Skeletal muscle satellite cell (primary cell): ENCODE measurements around the gene ARHGAP15.

ENCODE experiments used
- H3K27me3 ChIP-seq: 2 replicates; pipeline ENCODE4 v1.7.0; 2013; ENCODE audit warnings: low read length; ENCODE audit not compliant: control insufficient read depth, insufficient read depth
- H3K36me3 ChIP-seq: 2 replicates; pipeline ENCODE4 v1.7.0; 2013; ENCODE audit warnings: mild to moderate bottlenecking, control low read depth, low read length; ENCODE audit not compliant: insufficient read depth
- H3K4me1 ChIP-seq: 2 replicates; pipeline ENCODE4 v1.7.0; 2013; ENCODE audit warnings: low read length; ENCODE audit not compliant: control insufficient read depth, insufficient read depth
- H3K4me2 ChIP-seq: 2 replicates; pipeline ENCODE4 v1.7.0; 2013; ENCODE audit warnings: mild to moderate bottlenecking, low read length
- H3K4me3 ChIP-seq: 2 replicates; pipeline ENCODE4 v1.7.0; 2013; ENCODE audit warnings: low read length
- H3K9ac ChIP-seq: 2 replicates; pipeline ENCODE4 v1.7.0; 2013; ENCODE audit warnings: mild to moderate bottlenecking, low read depth, low read length, moderate library complexity
- H3K9me3 ChIP-seq: replicated peaks from 2 replicates; pipeline ENCODE4 v1.7.0; 2013; ENCODE audit warnings: mild to moderate bottlenecking, control low read depth, low read length

The ARHGAP15 gene

DNA sequence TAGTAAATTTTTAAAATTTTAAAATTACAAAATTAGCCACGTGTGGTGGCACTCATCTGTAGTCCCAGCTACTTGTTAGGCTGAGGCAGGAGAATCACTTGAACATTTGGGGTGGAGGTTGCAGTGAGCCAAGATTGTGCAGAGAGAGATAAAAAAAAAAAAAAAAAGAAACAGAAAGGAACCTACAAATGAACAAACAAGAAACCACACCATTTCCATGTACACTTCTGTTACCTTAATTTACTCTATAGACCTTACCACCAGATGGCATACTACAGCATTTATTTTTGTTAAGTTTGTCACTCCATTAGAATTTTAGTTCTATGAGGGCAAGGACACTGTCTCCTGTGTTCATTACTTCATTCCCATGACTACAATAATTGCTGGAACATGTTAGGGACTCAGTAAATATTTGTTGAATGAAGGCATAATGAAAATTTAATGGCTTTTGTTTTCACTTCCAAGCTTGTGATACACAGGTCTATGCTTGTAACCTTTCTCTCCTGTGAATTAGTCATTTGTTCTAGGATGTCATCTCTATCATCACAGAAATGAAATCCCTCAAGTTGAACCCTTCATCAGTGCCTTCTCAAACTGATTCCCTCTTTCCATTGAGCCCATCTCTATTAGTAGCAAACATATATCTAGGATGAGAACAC lies 76.0 kb downstream of the ARHGAP15 start:
- Histone ChIP-seq H3K4me3 (no peak overlapping the region), H3K36me3 (no peaks in the 10 kb centered on the region), H3K27me3 (no peaks in the 10 kb centered on the region), H3K9me3 (no peaks in the 10 kb centered on the region), H3K9ac (no peak overlapping the region), H3K4me2 (no peak overlapping the region), H3K4me1 (no peaks in the 10 kb centered on the region)

GRCh38 chr2:143209570-143210445 lies 80.6 kb downstream of the ARHGAP15 start:
- no peak overlapping the region for H3K4me3 ChIP-seq
- H3K4me1 ChIP-seq = no peaks in the 10 kb centered on the region
- no peak overlapping the region for H3K9ac ChIP-seq
- H3K9me3 ChIP-seq = no peaks in the 10 kb centered on the region
- H3K36me3 ChIP-seq = no peaks in the 10 kb centered on the region
- H3K4me2 ChIP-seq = no peak overlapping the region
- H3K27me3 ChIP-seq = no peaks in the 10 kb centered on the region

GRCh38 chr2:143210446-143210819 lies 81.2 kb downstream of the ARHGAP15 start:
- Histone ChIP-seq H3K4me1 (no peaks in the 10 kb centered on the region), H3K9me3 (no peaks in the 10 kb centered on the region), H3K27me3 (no peaks in the 10 kb centered on the region), H3K4me2 (no peak overlapping the region), H3K9ac (no peak overlapping the region), H3K4me3 (no peak overlapping the region), H3K36me3 (no peaks in the 10 kb centered on the region)

GRCh38 chr2:143217512-143218115 lies 88.4 kb downstream of the ARHGAP15 start:
- Histone ChIP-seq H3K4me3 (no peak overlapping the region), H3K9ac (no peak overlapping the region), H3K27me3 (no peaks in the 10 kb centered on the region), H3K4me1 (no peaks in the 10 kb centered on the region), H3K36me3 (no peaks in the 10 kb centered on the region), H3K4me2 (no peak overlapping the region), H3K9me3 (no peaks in the 10 kb centered on the region)

- Histone ChIP-seq H3K36me3 (no peaks in the 10 kb centered on the region), H3K27me3 (no peaks in the 10 kb centered on the region), H3K9me3 (no peaks in the 10 kb centered on the region), H3K4me1 (no peaks in the 10 kb centered on the region), H3K4me3 (no peak overlapping the region), H3K4me2 (no peak overlapping the region), H3K9ac (no peak overlapping the region)
Observed at GRCh38 chr2:143218621-143219020, 89.4 kb downstream of the ARHGAP15 start.

DNA sequence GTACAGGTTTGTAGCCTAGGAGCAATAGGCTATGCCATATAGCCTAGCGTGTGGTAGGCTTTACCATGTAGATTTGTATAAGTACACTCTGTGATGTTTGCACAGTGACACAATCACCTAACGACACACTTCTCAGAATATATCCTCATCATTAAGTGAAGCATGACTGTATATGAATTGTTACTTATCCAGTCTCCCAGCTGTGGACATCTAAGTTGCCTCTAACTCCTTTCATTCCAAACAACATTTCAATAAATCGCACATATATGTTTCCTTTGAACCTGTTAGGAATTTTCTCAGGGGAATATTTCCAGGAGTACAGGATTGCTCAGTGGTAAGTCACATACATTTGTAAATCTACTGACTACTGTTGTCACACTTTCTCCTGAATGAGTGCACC lies 90.0 kb downstream of the ARHGAP15 start:
- no peak overlapping the region for H3K4me3 ChIP-seq
- no peak overlapping the region for H3K9ac ChIP-seq
- no peak overlapping the region for H3K4me2 ChIP-seq
- no peaks in the 10 kb centered on the region for H3K9me3 ChIP-seq
- H3K36me3 ChIP-seq = no peaks in the 10 kb centered on the region
- H3K4me1 ChIP-seq = no peaks in the 10 kb centered on the region
- no peaks in the 10 kb centered on the region for H3K27me3 ChIP-seq

DNA sequence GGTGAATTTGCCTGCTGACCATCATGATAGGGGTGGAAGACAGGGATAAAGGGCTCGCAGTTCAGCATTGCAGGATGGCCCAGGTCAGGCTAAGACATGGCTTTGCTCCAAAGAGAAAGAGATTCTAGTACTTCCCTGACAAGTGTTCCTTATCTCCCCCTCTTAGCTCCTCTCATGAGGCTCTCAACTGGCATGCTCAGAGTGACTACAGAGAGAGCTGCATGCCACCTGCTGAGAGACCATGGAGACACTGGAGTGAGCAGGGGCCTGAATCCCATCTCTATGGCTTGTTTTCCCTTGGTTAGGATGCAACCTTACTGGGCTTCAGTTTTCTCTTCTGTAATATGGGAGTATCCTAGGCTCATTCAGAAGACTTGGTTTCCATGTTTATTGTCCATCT lies 94.3 kb downstream of the ARHGAP15 start:
- H3K4me2 ChIP-seq = no peak overlapping the region
- no peak overlapping the region for H3K9ac ChIP-seq
- no peaks in the 10 kb centered on the region for H3K36me3 ChIP-seq

GRCh38 chr2:143225931-143226330 lies 96.7 kb downstream of the ARHGAP15 start:
- H3K9ac ChIP-seq = no peak overlapping the region
- no peaks in the 10 kb centered on the region for H3K36me3 ChIP-seq
- H3K27me3 ChIP-seq = no peaks in the 10 kb centered on the region
- no peaks in the 10 kb centered on the region for H3K4me1 ChIP-seq
- H3K9me3 ChIP-seq = no peaks in the 10 kb centered on the region
- no peak overlapping the region for H3K4me3 ChIP-seq
- no peak overlapping the region for H3K4me2 ChIP-seq

More for the DNA sequence above, 94.3 kb downstream of the ARHGAP15 start:
- H3K4me3 ChIP-seq = no peak overlapping the region
- H3K27me3 ChIP-seq = no peaks in the 10 kb centered on the region
- no peaks in the 10 kb centered on the region for H3K4me1 ChIP-seq
- H3K9me3 ChIP-seq = no peaks in the 10 kb centered on the region

DNA sequence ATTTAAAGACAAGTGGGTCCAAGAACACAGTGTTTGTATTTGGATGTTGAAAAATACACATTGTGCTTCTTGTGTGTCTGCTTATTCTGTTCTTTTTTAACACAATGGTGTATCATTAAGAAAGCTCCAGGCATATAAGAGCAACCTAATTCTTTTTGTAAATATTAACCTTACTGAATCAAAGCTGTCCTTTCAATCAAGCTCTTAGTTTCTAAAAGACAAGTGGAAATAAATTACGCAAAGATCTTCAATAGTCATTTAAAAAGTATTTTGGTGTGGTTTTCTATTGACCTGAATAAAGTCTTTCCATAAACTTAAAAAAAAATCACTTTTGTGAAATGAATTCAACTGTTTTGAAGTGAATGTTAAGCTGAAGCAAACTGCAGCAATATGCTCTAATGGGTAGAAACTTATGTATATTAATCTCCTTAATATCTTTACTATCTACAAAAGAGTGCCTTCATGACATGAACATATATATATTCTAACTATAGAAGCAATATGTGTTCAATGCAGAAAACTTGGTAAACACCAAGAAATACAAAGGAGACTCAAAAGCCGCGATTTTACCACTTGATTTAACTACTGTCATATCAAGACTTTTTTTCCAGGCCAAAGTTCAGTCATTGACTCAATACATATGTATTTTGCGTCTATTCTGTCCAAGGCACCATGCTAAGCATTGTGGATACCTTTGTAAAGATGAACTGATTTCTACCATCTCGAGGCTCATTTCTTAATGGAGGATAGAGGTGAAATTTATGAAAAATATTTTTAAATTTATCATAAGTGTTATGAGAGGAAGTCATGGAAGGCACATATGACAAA lies 97.7 kb downstream of the ARHGAP15 start:
- Histone ChIP-seq H3K9ac (no peak overlapping the region), H3K27me3 (no peaks in the 10 kb centered on the region), H3K4me3 (no peak overlapping the region), H3K36me3 (no peaks in the 10 kb centered on the region), H3K4me1 (no peaks in the 10 kb centered on the region), H3K9me3 (no peaks in the 10 kb centered on the region), H3K4me2 (no peak overlapping the region)

GRCh38 chr2:143229411-143229810 lies 100.2 kb downstream of the ARHGAP15 start:
- H3K27me3 ChIP-seq = no peaks in the 10 kb centered on the region
- no peaks in the 10 kb centered on the region for H3K4me1 ChIP-seq
- no peak overlapping the region for H3K4me3 ChIP-seq
- H3K4me2 ChIP-seq = no peak overlapping the region
- H3K9me3 ChIP-seq = no peaks in the 10 kb centered on the region
- H3K9ac ChIP-seq = no peak overlapping the region
- no peaks in the 10 kb centered on the region for H3K36me3 ChIP-seq

GRCh38 chr2:143229952-143230351 lies 100.7 kb downstream of the ARHGAP15 start:
- H3K4me2 ChIP-seq = no peak overlapping the region
- H3K4me1 ChIP-seq = no peaks in the 10 kb centered on the region
- no peaks in the 10 kb centered on the region for H3K9me3 ChIP-seq
- no peaks in the 10 kb centered on the region for H3K36me3 ChIP-seq
- H3K27me3 ChIP-seq = no peaks in the 10 kb centered on the region
- no peak overlapping the region for H3K9ac ChIP-seq
- no peak overlapping the region for H3K4me3 ChIP-seq
